Fibroblast of pulmonary artery (primary cell): ENCODE results near the gene OR52N5.

Experiments
- DNase-seq: peaks from one replicate; pipeline ENCODE4 v3.0.0-alpha.2; 2010; ENCODE audit warnings: low read depth
- H3K4me3 ChIP-seq: replicated peaks from 2 replicates; pipeline ENCODE4 v1.5.1; 2011; ENCODE audit warnings: low read depth, mild to moderate bottlenecking, control low read depth, low read length, moderate library complexity
- CTCF ChIP-seq: IDR thresholded peaks from 2 replicates; pipeline ENCODE4 v1.5.1; 2011; ENCODE audit warnings: mild to moderate bottlenecking, control low read depth, low read length, inconsistent platforms; ENCODE audit errors: missing control alignments

The OR52N5 gene

DNA sequence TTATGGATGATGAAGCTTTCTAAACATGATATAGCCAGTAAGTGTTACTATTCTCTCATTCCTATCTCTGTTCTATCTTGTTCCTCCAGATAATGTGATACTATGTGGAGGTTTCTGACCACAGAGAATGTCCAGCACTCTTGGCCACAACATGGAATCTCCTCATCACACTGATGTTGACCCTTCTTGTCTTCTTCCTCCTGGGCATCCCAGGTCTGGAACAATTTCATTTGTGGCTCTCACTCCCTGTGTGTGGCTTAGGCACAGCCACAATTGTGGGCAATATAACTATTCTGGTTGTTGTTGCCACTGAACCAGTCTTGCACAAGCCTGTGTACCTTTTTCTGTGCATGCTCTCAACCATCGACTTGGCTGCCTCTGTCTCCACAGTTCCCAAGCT lies 56.8 kb downstream of the OR52N5 start:
- no peak for DNase-seq
- TF ChIP-seq CTCF: no peak
- no peak overlapping the region for H3K4me3 ChIP-seq
